HEK293 (cell line): ENCODE results near the gene TMED4.

ENCODE experiments used
- CTCF ChIA-PET: fragments of 350-600 bp; formaldehyde crosslinking; extraction: SDS; loops from one replicate; lab custom pipeline; 2021; ENCODE audit warnings: antibody characterized with exemption; lab: Yijun Ruan, JAX
- POLR2A ChIA-PET: fragments of 300-600 bp; formaldehyde crosslinking; extraction: SDS; loops from one replicate; lab custom pipeline; 2020; ENCODE audit warnings: antibody characterized with exemption, inconsistent platforms; lab: Yijun Ruan, JAX
- H3K27ac ChIP-seq: fragments of 200-500 bp; sonication (Bioruptor generic); 2 replicates; pipeline ENCODE4 v1.5.1; 2014; ENCODE audit warnings: low read depth, low read length, control low read depth, inconsistent platforms; ENCODE audit errors: extremely low read depth
- H3K36me3 ChIP-seq, 2 experiments: fragments of 200-500 bp in 1 of 2; sonication (Bioruptor generic) in 1 of 2; 1 replicate in 1 of 2; 2 replicates in 1 of 2; pipeline ENCODE4 v1.5.1; 2014 to 2017; ENCODE audit warnings: inconsistent platforms in 2 of 2, low read length in 2 of 2; ENCODE audit not compliant: control insufficient read depth in 2 of 2, insufficient read depth in 1 of 2
- H3K4me1 ChIP-seq: fragments of 200-500 bp; sonication (Bioruptor generic); 2 replicates; pipeline ENCODE4 v1.5.1; 2014; ENCODE audit warnings: mild to moderate bottlenecking, low read length, inconsistent platforms; ENCODE audit not compliant: control insufficient read depth, insufficient read depth
- H3K4me3 ChIP-seq: 2 replicates; pipeline ENCODE4 v1.5.1; 2011; ENCODE audit warnings: low read depth, mild to moderate bottlenecking, control low read depth, low read length, moderate library complexity
- H3K9me3 ChIP-seq: fragments of 200-500 bp; sonication (Bioruptor generic); 2 replicates; pipeline ENCODE4 v1.5.1; 2014; ENCODE audit warnings: low read depth, low read length, inconsistent platforms; ENCODE audit not compliant: control insufficient read depth, insufficient read depth
- IKZF3 ChIP-seq: fragments of 450-650 bp; IDR thresholded peaks from 2 replicates; pipeline ENCODE4 v1.5.0; 2018; ENCODE audit warnings: missing biosample characterization, mild to moderate bottlenecking, missing genetic modification characterization, moderate library complexity
- KLF17 ChIP-seq: fragments of 450-650 bp; formaldehyde crosslinking; IDR thresholded peaks from 2 replicates; pipeline ENCODE4 v1.5.1; 2016; ENCODE audit warnings: missing biosample characterization, missing genetic modification characterization
- KLF7 ChIP-seq: fragments of 450-650 bp; formaldehyde crosslinking; IDR thresholded peaks from 2 replicates; pipeline ENCODE4 v1.5.1; 2016; ENCODE audit warnings: missing biosample characterization, missing genetic modification characterization, borderline replicate concordance
- SALL2 ChIP-seq: fragments of 450-650 bp; formaldehyde crosslinking; IDR thresholded peaks from 2 replicates; pipeline ENCODE4 v1.5.0; 2017; ENCODE audit warnings: missing biosample characterization, mild to moderate bottlenecking, missing genetic modification characterization, borderline replicate concordance
- SCRT2 ChIP-seq: fragments of 450-650 bp; formaldehyde crosslinking; IDR thresholded peaks from 2 replicates; pipeline ENCODE4 v1.5.1; 2016; ENCODE audit warnings: missing biosample characterization, missing genetic modification characterization
- ZFP3 ChIP-seq: fragments of 450-650 bp; formaldehyde crosslinking; IDR thresholded peaks from 2 replicates; pipeline ENCODE4 v1.5.1; 2016; ENCODE audit warnings: low read depth, missing biosample characterization, missing genetic modification characterization
- ZNF335 ChIP-seq: fragments of 450-650 bp; formaldehyde crosslinking; conservative IDR thresholded peaks from 2 replicates; pipeline ENCODE4 v1.5.1; 2016; ENCODE audit warnings: missing biosample characterization, missing genetic modification characterization
- ZNF341 ChIP-seq: fragments of 450-650 bp; formaldehyde crosslinking; IDR thresholded peaks from 2 replicates; pipeline ENCODE4; 2016; ENCODE audit warnings: low read depth, missing biosample characterization, missing genetic modification characterization
- ZNF391 ChIP-seq: fragments of 450-650 bp; formaldehyde crosslinking; IDR thresholded peaks from 2 replicates; pipeline ENCODE4 v1.5.1; 2016; ENCODE audit warnings: low read depth, missing biosample characterization, missing genetic modification characterization, borderline replicate concordance
- ZNF416 ChIP-seq: fragments of 450-650 bp; formaldehyde crosslinking; IDR thresholded peaks from 2 replicates; pipeline ENCODE4 v1.5.1; 2016; ENCODE audit warnings: missing biosample characterization, missing genetic modification characterization
- ZNF501 ChIP-seq: fragments of 450-650 bp; formaldehyde crosslinking; IDR thresholded peaks from 2 replicates; pipeline ENCODE4 v1.5.1; 2016; ENCODE audit warnings: missing biosample characterization, missing genetic modification characterization
- ZNF571 ChIP-seq: fragments of 450-650 bp; formaldehyde crosslinking; IDR thresholded peaks from 2 replicates; pipeline ENCODE4 v1.5.0; 2017; ENCODE audit warnings: missing biosample characterization, missing genetic modification characterization
- ZNF600 ChIP-seq: fragments of 450-650 bp; formaldehyde crosslinking; IDR thresholded peaks from 2 replicates; pipeline ENCODE4 v1.5.1; 2016; ENCODE audit warnings: missing biosample characterization, missing genetic modification characterization
- ZNF645 ChIP-seq: fragments of 450-650 bp; formaldehyde crosslinking; IDR thresholded peaks from 2 replicates; pipeline ENCODE4; 2016; ENCODE audit warnings: missing biosample characterization, missing genetic modification characterization
- ZNF768 ChIP-seq: fragments of 450-650 bp; formaldehyde crosslinking; IDR thresholded peaks from 2 replicates; pipeline ENCODE4 v1.5.1; 2018; ENCODE audit warnings: missing biosample characterization, mild to moderate bottlenecking, missing genetic modification characterization
- TF ChIP-seq, protein P1 (sequence below): fragments of 450-650 bp; formaldehyde crosslinking; IDR thresholded peaks from 2 replicates; pipeline ENCODE4 v1.5.1; 2016; ENCODE audit warnings: missing biosample characterization, missing genetic modification characterization
- TF ChIP-seq, protein P2 (sequence below): fragments of 450-650 bp; formaldehyde crosslinking; IDR thresholded peaks from 2 replicates; pipeline ENCODE4 v1.5.1; 2016; ENCODE audit warnings: missing biosample characterization, missing genetic modification characterization
- TF ChIP-seq, protein P3 (sequence below): fragments of 450-650 bp; formaldehyde crosslinking; IDR thresholded peaks from 2 replicates; pipeline ENCODE4 v1.5.1; 2017; ENCODE audit warnings: missing biosample characterization, missing genetic modification characterization
- TF ChIP-seq, protein P4 (sequence below): fragments of 450-650 bp; formaldehyde crosslinking; IDR thresholded peaks from 2 replicates; pipeline ENCODE4 v1.5.1; 2016; ENCODE audit warnings: missing biosample characterization, missing genetic modification characterization, borderline replicate concordance

Gene TMED4

DNA sequence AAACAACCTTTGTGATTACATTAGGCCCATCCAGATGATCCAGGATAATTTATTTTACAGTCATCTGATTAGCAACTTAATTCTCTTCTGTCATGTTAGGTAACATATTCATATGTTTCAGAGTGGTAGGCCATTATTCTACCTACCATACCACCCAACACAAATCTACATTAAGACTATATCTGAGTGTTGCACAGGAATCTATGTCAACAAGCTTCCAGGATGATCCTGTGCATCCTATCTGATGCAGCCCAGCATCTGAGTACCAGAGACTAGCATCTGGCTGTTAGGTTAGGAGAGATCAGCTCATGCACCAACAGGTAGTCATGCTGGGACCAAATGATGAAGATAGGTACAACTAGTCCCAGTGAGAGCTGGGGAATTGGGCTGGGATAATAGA, 7.0 kb downstream of the TMED4 start (continued):
- TF ChIP-seq ZNF645 (tag by site-specific recombination) = no peak
- no peak for TF ChIP-seq KLF7 (tag by site-specific recombination)
- peak; percentile 78 for TF ChIP-seq SCRT2
- TF ChIP-seq ZFP3 = no peak
- no peak for TF ChIP-seq SALL2 (tag by site-specific recombination)
- TF ChIP-seq ZNF571 (tag by site-specific recombination) = no peak
- no peak for TF ChIP-seq ZNF416 (tag by site-specific recombination)
- TF ChIP-seq, protein P1, sequence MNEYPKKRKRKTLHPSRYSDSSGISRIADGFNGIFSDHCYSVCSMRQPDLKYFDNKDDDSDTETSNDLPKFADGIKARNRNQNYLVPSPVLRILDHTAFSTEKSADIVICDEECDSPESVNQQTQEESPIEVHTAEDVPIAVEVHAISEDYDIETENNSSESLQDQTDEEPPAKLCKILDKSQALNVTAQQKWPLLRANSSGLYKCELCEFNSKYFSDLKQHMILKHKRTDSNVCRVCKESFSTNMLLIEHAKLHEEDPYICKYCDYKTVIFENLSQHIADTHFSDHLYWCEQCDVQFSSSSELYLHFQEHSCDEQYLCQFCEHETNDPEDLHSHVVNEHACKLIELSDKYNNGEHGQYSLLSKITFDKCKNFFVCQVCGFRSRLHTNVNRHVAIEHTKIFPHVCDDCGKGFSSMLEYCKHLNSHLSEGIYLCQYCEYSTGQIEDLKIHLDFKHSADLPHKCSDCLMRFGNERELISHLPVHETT (tag by site-specific recombination) = no peak
- TF ChIP-seq, protein P2, sequence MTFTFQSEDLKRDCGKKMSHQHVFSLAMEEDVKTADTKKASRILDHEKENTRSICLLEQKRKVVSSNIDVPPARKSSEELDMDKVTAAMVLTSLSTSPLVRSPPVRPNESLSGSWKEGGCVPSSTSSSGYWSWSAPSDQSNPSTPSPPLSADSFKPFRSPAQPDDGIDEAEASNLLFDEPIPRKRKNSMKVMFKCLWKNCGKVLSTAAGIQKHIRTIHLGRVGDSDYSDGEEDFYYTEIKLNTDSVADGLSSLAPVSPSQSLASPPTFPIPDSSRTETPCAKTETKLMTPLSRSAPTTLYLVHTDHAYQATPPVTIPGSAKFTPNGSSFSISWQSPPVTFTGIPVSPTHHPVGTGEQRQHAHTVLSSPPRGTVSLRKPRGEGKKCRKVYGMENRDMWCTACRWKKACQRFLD (tag by site-specific recombination) = no peak
- TF ChIP-seq KLF17 (tag by site-specific recombination) = no peak
- no peak for TF ChIP-seq IKZF3 (tag by site-specific recombination)
- TF ChIP-seq, protein P3, sequence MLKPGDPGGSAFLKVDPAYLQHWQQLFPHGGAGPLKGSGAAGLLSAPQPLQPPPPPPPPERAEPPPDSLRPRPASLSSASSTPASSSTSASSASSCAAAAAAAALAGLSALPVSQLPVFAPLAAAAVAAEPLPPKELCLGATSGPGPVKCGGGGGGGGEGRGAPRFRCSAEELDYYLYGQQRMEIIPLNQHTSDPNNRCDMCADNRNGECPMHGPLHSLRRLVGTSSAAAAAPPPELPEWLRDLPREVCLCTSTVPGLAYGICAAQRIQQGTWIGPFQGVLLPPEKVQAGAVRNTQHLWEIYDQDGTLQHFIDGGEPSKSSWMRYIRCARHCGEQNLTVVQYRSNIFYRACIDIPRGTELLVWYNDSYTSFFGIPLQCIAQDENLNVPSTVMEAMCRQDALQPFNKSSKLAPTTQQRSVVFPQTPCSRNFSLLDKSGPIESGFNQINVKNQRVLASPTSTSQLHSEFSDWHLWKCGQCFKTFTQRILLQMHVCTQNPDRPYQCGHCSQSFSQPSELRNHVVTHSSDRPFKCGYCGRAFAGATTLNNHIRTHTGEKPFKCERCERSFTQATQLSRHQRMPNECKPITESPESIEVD (tag by site-specific recombination) = no peak
- no peak for TF ChIP-seq ZNF768

GRCh38 chr7:44574287-44574872, 7.7 kb downstream of the TMED4 start:
- no peaks in the 10 kb centered on the region for H3K9me3 ChIP-seq
- H3K4me1 ChIP-seq = no peaks in the 10 kb centered on the region
- H3K36me3 ChIP-seq = peaks cover 34 to 70% of the 10 kb centered on the region in 2 experiments
- H3K27ac ChIP-seq = 0 out of 2 replicates have a peak overlapping the region, but pooled peaks have one; percentile 64
- ChIA-PET CTCF (interaction anchor here (0.6 to 1.2 kb wide), 5 partner anchors 8 to 686 kb away, joined by 3 to 13 read pairs (median 5); partner anchors contain the start of gene TMED4), POLR2A (interaction anchor here (0.5 to 2.7 kb wide), 24 partner anchors 8 to 561 kb away, joined by 3 to 34 read pairs (median 5); partner anchors contain the start of genes H2AZ2, NUDCD3, OGDH and PPIA)
- peak overlapping the region; percentile 59 for H3K4me3 ChIP-seq
- TF ChIP-seq ZNF341 (tag by site-specific recombination) (0 out of 2 replicates have a peak, but pooled peaks have one; percentile 1), ZNF335 (peak; percentile 92), ZNF600 (tag by site-specific recombination) (0 out of 2 replicates have a peak, but pooled peaks have one; percentile 8), ZNF391 (tag by site-specific recombination) (peak; percentile 16; the same call in 1 of the 2 replicates), ZNF501 (tag by site-specific recombination) (0 out of 2 replicates have a peak, but pooled peaks have one; percentile 4)
- TF ChIP-seq, protein P4, sequence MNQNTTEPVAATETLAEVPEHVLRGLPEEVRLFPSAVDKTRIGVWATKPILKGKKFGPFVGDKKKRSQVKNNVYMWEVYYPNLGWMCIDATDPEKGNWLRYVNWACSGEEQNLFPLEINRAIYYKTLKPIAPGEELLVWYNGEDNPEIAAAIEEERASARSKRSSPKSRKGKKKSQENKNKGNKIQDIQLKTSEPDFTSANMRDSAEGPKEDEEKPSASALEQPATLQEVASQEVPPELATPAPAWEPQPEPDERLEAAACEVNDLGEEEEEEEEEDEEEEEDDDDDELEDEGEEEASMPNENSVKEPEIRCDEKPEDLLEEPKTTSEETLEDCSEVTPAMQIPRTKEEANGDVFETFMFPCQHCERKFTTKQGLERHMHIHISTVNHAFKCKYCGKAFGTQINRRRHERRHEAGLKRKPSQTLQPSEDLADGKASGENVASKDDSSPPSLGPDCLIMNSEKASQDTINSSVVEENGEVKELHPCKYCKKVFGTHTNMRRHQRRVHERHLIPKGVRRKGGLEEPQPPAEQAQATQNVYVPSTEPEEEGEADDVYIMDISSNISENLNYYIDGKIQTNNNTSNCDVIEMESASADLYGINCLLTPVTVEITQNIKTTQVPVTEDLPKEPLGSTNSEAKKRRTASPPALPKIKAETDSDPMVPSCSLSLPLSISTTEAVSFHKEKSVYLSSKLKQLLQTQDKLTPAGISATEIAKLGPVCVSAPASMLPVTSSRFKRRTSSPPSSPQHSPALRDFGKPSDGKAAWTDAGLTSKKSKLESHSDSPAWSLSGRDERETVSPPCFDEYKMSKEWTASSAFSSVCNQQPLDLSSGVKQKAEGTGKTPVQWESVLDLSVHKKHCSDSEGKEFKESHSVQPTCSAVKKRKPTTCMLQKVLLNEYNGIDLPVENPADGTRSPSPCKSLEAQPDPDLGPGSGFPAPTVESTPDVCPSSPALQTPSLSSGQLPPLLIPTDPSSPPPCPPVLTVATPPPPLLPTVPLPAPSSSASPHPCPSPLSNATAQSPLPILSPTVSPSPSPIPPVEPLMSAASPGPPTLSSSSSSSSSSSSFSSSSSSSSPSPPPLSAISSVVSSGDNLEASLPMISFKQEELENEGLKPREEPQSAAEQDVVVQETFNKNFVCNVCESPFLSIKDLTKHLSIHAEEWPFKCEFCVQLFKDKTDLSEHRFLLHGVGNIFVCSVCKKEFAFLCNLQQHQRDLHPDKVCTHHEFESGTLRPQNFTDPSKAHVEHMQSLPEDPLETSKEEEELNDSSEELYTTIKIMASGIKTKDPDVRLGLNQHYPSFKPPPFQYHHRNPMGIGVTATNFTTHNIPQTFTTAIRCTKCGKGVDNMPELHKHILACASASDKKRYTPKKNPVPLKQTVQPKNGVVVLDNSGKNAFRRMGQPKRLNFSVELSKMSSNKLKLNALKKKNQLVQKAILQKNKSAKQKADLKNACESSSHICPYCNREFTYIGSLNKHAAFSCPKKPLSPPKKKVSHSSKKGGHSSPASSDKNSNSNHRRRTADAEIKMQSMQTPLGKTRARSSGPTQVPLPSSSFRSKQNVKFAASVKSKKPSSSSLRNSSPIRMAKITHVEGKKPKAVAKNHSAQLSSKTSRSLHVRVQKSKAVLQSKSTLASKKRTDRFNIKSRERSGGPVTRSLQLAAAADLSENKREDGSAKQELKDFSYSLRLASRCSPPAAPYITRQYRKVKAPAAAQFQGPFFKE (tag by site-specific recombination) = no peak
